Chondrocyte (in vitro differentiated cells): ENCODE results near the gene PLXNA4. TPM values are rescaled to one million over a fixed set of nuclear protein-coding genes. Genes with fewer than 3 reads are reported as not detected.
A peak's percentile ranks its signal among the peaks of the same experiment; 100 is the strongest.

ENCODE experiments used
- DNase-seq: peaks from one replicate; pipeline ENCODE4 v3.0.0; 2021; ENCODE audit warnings: mixed read lengths, low spot score
- H3K27ac Mint-ChIP-seq: one replicate; pipeline ENCODE4 v1.8.0; 2021; ENCODE audit warnings: mild to moderate bottlenecking, moderate library complexity, mixed read lengths; ENCODE audit not compliant: unreplicated experiment
- H3K27me3 Mint-ChIP-seq: 2 replicates; pipeline ENCODE4 v1.8.0; 2021; ENCODE audit warnings: low read depth, mixed read lengths
- H3K36me3 Mint-ChIP-seq: 2 replicates; pipeline ENCODE4 v1.8.0; 2021; ENCODE audit warnings: low read depth, mixed read lengths
- H3K4me1 Mint-ChIP-seq: 2 replicates; pipeline ENCODE4 v1.8.0; 2021; ENCODE audit warnings: low read depth, mild to moderate bottlenecking, mixed read lengths
- H3K4me3 Mint-ChIP-seq: one replicate; pipeline ENCODE4 v1.8.0; 2021; ENCODE audit warnings: mild to moderate bottlenecking, moderate library complexity, mixed read lengths; ENCODE audit not compliant: unreplicated experiment
- H3K9me3 Mint-ChIP-seq: 2 replicates; pipeline ENCODE4 v1.8.0; 2021; ENCODE audit warnings: low read depth, mixed read lengths
- CTCF ChIP-seq: fragments of 200-600 bp; sonication (generic); IDR thresholded peaks from 2 replicates; pipeline ENCODE4 v1.5.0; 2021; ENCODE audit warnings: antibody characterized with exemption, mild to moderate bottlenecking, moderate library complexity
- total RNA-seq: library from RNA; stranded (reverse); gene quantifications from 3 replicates; pipeline ENCODE4 v1.2.1, GENCODE V29; 2021

The PLXNA4 gene
- total RNA-seq, 1 donor from 2014 or later, result 11.3 TPM

GRCh38 chr7:132465516-132465915 is 110.8 kb downstream of the PLXNA4 start:
- peaks cover 31% of the 10 kb centered on the region for H3K4me1 Mint-ChIP-seq
- no peak for DNase-seq
- H3K36me3 Mint-ChIP-seq, result peaks cover 1% of the 10 kb centered on the region
- TF ChIP-seq CTCF, result no peak
- H3K27ac Mint-ChIP-seq, result no peak overlapping the region
- H3K27me3 Mint-ChIP-seq, result no peaks in the 10 kb centered on the region
- no peak overlapping the region for H3K4me3 Mint-ChIP-seq
- no peaks in the 10 kb centered on the region for H3K9me3 Mint-ChIP-seq

GRCh38 chr7:132464740-132465139 is 111.5 kb downstream of the PLXNA4 start:
- Mint-ChIP-seq H3K4me3 (no peak overlapping the region), H3K4me1 (peaks cover 33% of the 10 kb centered on the region), H3K27ac (peak overlapping the region; percentile 9), H3K27me3 (no peaks in the 10 kb centered on the region), H3K36me3 (peaks cover 1% of the 10 kb centered on the region), H3K9me3 (no peaks in the 10 kb centered on the region)
- TF ChIP-seq CTCF, result no peak
- no peak for DNase-seq

- peaks cover 1% of the 10 kb centered on the region for H3K36me3 Mint-ChIP-seq
- H3K4me3 Mint-ChIP-seq, result no peak overlapping the region
- no peaks in the 10 kb centered on the region for H3K27me3 Mint-ChIP-seq
- DNase-seq, result no peak
- no peaks in the 10 kb centered on the region for H3K9me3 Mint-ChIP-seq
- TF ChIP-seq CTCF, result no peak
- peaks cover 33% of the 10 kb centered on the region for H3K4me1 Mint-ChIP-seq
- H3K27ac Mint-ChIP-seq, result no peak overlapping the region
These were observed 112.3 kb downstream of the PLXNA4 start for GRCh38 chr7:132463922-132464321.

GRCh38 chr7:132462478-132462877 is 113.8 kb downstream of the PLXNA4 start:
- Mint-ChIP-seq H3K27ac (no peak overlapping the region), H3K36me3 (no peaks in the 10 kb centered on the region), H3K9me3 (peaks cover 1% of the 10 kb centered on the region), H3K27me3 (no peaks in the 10 kb centered on the region), H3K4me3 (no peak overlapping the region), H3K4me1 (peaks cover 34% of the 10 kb centered on the region)
- no peak for TF ChIP-seq CTCF
- no peak for DNase-seq

- Mint-ChIP-seq H3K4me3 (no peak overlapping the region), H3K4me1 (peaks cover 40% of the 10 kb centered on the region), H3K9me3 (peaks cover 3% of the 10 kb centered on the region), H3K27me3 (no peaks in the 10 kb centered on the region), H3K36me3 (no peaks in the 10 kb centered on the region), H3K27ac (no peak overlapping the region)
- TF ChIP-seq CTCF, result no peak
- DNase-seq, result no peak
These were observed 115.2 kb downstream of the PLXNA4 start for GRCh38 chr7:132461032-132461592.
